Measurements from ENCODE around the gene ZIC1.

Gene ZIC1

DNA sequence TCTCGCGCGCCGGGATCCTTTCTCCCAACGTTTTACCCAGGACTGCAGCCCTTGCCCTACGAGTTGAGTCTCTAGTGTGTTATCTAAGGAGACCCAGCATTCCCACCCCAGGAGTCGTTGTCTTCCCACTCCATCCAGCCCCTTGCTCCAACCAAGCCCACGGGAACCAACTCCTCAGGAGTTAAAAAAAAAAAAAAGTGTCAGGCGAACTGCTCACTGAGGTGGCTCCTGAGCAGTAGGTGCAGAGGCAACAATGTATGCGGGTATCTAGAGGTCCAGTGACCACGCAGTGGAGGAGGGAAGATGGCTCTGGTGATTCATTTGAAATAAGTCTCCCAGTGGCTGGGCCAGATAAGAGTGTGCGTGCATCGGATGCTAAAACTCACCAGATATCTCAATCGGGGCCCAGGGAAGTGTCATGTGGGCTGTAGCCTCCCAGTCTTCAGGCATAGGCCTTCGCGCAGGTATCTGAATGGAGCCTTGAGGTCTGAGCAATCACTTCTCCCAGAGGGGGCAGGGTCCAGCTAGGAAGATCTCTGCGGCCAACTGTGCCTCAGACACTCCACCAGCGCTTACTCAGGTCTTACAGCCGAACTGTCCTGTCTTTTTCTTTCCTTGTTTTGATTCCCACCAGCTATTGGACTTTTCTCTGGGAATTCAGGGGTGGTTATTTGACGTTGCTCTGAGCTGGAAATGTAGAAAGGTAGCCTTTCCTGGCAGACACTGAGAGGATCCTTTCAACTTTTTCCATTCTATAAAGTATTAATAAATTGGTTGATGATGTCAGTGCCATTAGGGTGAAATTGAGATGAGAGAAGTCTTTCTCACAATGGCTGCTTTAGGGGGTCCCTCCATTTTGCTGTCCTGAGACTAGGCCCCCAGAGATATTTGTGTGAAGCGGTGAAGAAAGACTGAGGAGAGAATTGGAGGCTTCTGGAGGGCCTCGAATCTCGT is 23.8 kb upstream of the ZIC1 start:
- DNase-seq (ENCODE audit: low read depth): no peak
- TF ChIP-seq CTCF (IDR thresholded peaks at IDR 0.05; ENCODE audit: control insufficient read depth, extremely low read depth, insufficient read depth): no peak

GRCh38 chr3:147387291-147387884 is 21.8 kb upstream of the ZIC1 start:
- DNase-seq (ENCODE audit: low read depth): no peak
- no peak overlapping the region for H3K4me3 ChIP-seq (ENCODE audit: low read depth, low read length)

More for the DNA sequence above, 23.8 kb upstream of the ZIC1 start:
- H3K4me3 ChIP-seq (ENCODE audit: low read depth, low read length): no peak overlapping the region

GRCh38 chr3:147387885-147388699 is 21.1 kb upstream of the ZIC1 start:
- H3K4me3 ChIP-seq (ENCODE audit: low read depth, low read length): no peak overlapping the region

More at GRCh38 chr3:147387291-147387884, 21.8 kb upstream of the ZIC1 start:
- TF ChIP-seq CTCF (IDR thresholded peaks at IDR 0.05; ENCODE audit: control insufficient read depth, extremely low read depth, insufficient read depth): no peak

DNA sequence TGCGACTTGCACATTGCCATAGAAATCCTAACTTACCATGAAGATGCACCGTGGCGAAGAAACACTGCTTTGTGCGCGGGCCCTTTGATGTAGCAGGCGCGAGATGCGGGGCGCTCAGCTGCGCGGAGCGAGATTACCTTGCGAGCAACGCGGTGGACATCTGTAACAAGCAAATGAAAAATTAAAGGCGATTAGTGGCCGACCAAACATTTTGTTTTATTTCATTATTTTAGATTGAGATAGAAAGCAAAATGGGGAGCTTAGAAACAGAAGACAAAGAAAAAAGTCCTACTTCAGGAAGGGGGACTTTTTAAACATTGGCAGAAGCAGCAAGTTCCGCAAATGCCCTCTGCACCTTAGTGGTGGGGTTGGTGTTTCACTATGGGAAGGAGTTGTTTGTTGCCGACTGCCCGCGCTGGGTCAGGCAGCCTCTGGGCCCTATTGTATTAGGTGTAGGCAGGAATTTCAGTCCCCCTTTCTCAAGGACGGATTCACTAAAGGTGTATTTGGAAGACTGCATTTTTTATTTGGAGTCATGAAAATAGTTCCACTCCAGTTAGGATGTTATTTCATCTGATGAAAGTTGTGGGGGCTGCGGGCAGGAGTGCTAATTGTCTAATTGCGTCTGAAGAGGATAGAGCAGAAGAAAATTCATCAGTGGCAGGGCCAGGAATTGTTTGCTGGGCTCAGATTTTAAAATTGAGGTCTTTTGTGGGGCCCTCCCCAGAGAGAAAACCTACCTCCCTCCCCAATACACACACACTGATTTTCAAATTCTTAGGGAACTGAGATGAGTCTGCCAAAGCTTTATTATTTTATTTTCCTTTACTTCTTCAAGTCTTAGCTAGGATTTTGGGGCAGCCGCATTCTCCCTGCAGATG is 20.2 kb upstream of the ZIC1 start:
- H3K4me3 ChIP-seq (ENCODE audit: low read depth, low read length): no peak overlapping the region
- no peak for DNase-seq (ENCODE audit: low read depth)
- no peak for TF ChIP-seq CTCF (IDR thresholded peaks at IDR 0.05; ENCODE audit: control insufficient read depth, extremely low read depth, insufficient read depth)

More at GRCh38 chr3:147387885-147388699, 21.1 kb upstream of the ZIC1 start:
- no peak for TF ChIP-seq CTCF (IDR thresholded peaks at IDR 0.05; ENCODE audit: control insufficient read depth, extremely low read depth, insufficient read depth)
- no peak for DNase-seq (ENCODE audit: low read depth)

- no peak overlapping the region for H3K4me3 ChIP-seq (ENCODE audit: low read depth, low read length)
- no peak for DNase-seq (ENCODE audit: low read depth)
- TF ChIP-seq CTCF (IDR thresholded peaks at IDR 0.05; ENCODE audit: control insufficient read depth, extremely low read depth, insufficient read depth): no peak
Measured at GRCh38 chr3:147389717-147390116, 19.4 kb upstream of the ZIC1 start.
